NCI-H146 treated with DMSO at 0.1 percent for 48 hours (cell line): ENCODE results near the gene ALDH7A1.
A peak's percentile ranks its signal among the peaks of the same experiment; 100 is the strongest.
"Not testable (repeated sequence)": the region's sequence is repeated elsewhere in the genome, so short reads cannot be mapped to it uniquely, and the experiment has no call there.

ENCODE experiments used
- DNase-seq: peaks from one replicate; lab custom pipeline; 2025; ENCODE audit not compliant: unreplicated experiment; lab: John Stamatoyannopoulos, UW

The ALDH7A1 gene

GRCh38 chr5:126535856-126536545 lies 59.0 kb downstream of the ALDH7A1 start:
- no peak for DNase-seq

- DNase-seq, result no peak
These were observed 60.5 kb downstream of the ALDH7A1 start for GRCh38 chr5:126534553-126534952.

GRCh38 chr5:126531543-126532120 lies 63.4 kb downstream of the ALDH7A1 start:
- DNase-seq, result no peak

GRCh38 chr5:126527892-126528291 lies 67.1 kb downstream of the ALDH7A1 start:
- no peak for DNase-seq

GRCh38 chr5:126527158-126527557 lies 67.9 kb downstream of the ALDH7A1 start:
- DNase-seq, result no peak

- DNase-seq, result no peak
These were observed 68.5 kb downstream of the ALDH7A1 start for GRCh38 chr5:126526493-126526892.

GRCh38 chr5:126525630-126526245 lies 69.3 kb downstream of the ALDH7A1 start:
- no peak for DNase-seq

- DNase-seq, result no peak
These were observed 71.1 kb downstream of the ALDH7A1 start for GRCh38 chr5:126523818-126524510.

GRCh38 chr5:126521130-126521529 lies 73.9 kb downstream of the ALDH7A1 start:
- DNase-seq, result no peak

- no peak for DNase-seq
These were observed 74.4 kb downstream of the ALDH7A1 start for GRCh38 chr5:126520593-126520953.

GRCh38 chr5:126519637-126520592 lies 75.1 kb downstream of the ALDH7A1 start:
- no peak for DNase-seq

- DNase-seq, result not testable (repeated sequence)
These were observed 75.8 kb downstream of the ALDH7A1 start for GRCh38 chr5:126519223-126519622.

GRCh38 chr5:126516852-126517251 lies 78.2 kb downstream of the ALDH7A1 start:
- DNase-seq, result no peak

GRCh38 chr5:126516133-126516532 lies 78.9 kb downstream of the ALDH7A1 start:
- peak; percentile 22 for DNase-seq

GRCh38 chr5:126515337-126515736 lies 79.7 kb downstream of the ALDH7A1 start:
- no peak for DNase-seq

GRCh38 chr5:126514558-126515141 lies 80.4 kb downstream of the ALDH7A1 start:
- no peak for DNase-seq

GRCh38 chr5:126514131-126514557 lies 80.9 kb downstream of the ALDH7A1 start:
- DNase-seq, result no peak

GRCh38 chr5:126513703-126514102 lies 81.3 kb downstream of the ALDH7A1 start:
- DNase-seq, result no peak

GRCh38 chr5:126513302-126513701 lies 81.7 kb downstream of the ALDH7A1 start:
- DNase-seq, result no peak

GRCh38 chr5:126512451-126512850 lies 82.6 kb downstream of the ALDH7A1 start:
- DNase-seq, result no peak
